Mesendoderm (in vitro differentiated cells): ENCODE data around the gene TRIM9.

Experiments
- DNase-seq: peaks from one replicate; pipeline ENCODE4 v3.0.0; 2013
- H2AK5ac ChIP-seq: 2 replicates; pipeline ENCODE4 v1.6.1; 2013; ENCODE audit warnings: low read length, inconsistent platforms
- H2BK120ac ChIP-seq: 2 replicates; pipeline ENCODE4 v1.6.1; 2013; ENCODE audit warnings: low read depth, mild to moderate bottlenecking, low read length, moderate library complexity, mixed read lengths
- H2BK15ac ChIP-seq: replicated peaks from 2 replicates; pipeline ENCODE4 v1.6.1; 2013; ENCODE audit warnings: low read depth, mild to moderate bottlenecking, moderate library complexity
- H2BK5ac ChIP-seq: 2 replicates; pipeline ENCODE4 v1.6.1; 2013; ENCODE audit warnings: low read length, inconsistent platforms
- H3K18ac ChIP-seq: 2 replicates; pipeline ENCODE4 v1.6.1; 2013; ENCODE audit warnings: mild to moderate bottlenecking, low read length, mixed read lengths
- H3K23ac ChIP-seq: one replicate; pipeline ENCODE4 v1.6.1; 2013; ENCODE audit warnings: low read length
- H3K27ac ChIP-seq: 2 replicates; pipeline ENCODE4 v1.5.1; 2013; ENCODE audit warnings: low read depth, mild to moderate bottlenecking, inconsistent platforms, low read length, moderate library complexity
- H3K27me3 ChIP-seq: 2 replicates; pipeline ENCODE4 v1.6.1; 2013; ENCODE audit warnings: low read length, control low read depth, mild to moderate bottlenecking, inconsistent platforms; ENCODE audit not compliant: insufficient read depth, poor library complexity
- H3K36me3 ChIP-seq: 2 replicates; pipeline ENCODE4 v1.6.1; 2013; ENCODE audit warnings: low read length, inconsistent platforms; ENCODE audit not compliant: control insufficient read depth, insufficient read depth
- H3K4ac ChIP-seq: one replicate; pipeline ENCODE4 v1.6.1; 2013; ENCODE audit warnings: low read depth, mild to moderate bottlenecking, low read length, moderate library complexity
- H3K4me1 ChIP-seq: 2 replicates; pipeline ENCODE4 v1.6.1; 2013; ENCODE audit warnings: low read depth, low read length, inconsistent platforms; ENCODE audit not compliant: control insufficient read depth
- H3K4me2 ChIP-seq: 2 replicates; pipeline ENCODE4 v1.6.1; 2013; ENCODE audit warnings: low read length
- H3K4me3 ChIP-seq: 2 replicates; pipeline ENCODE4 v1.5.1; 2013; ENCODE audit warnings: mild to moderate bottlenecking, low read length
- H3K56ac ChIP-seq: one replicate; pipeline ENCODE4 v1.6.1; 2013; ENCODE audit warnings: low read length
- H3K79me1 ChIP-seq: 2 replicates; pipeline ENCODE4 v1.6.1; 2013; ENCODE audit warnings: low read length, inconsistent platforms
- H3K79me2 ChIP-seq: 2 replicates; pipeline ENCODE4 v1.6.1; 2013; ENCODE audit warnings: mild to moderate bottlenecking, low read length; ENCODE audit not compliant: control insufficient read depth, insufficient read depth
- H3K9ac ChIP-seq: 2 replicates; pipeline ENCODE4 v1.6.1; 2013; ENCODE audit warnings: low read length, inconsistent platforms
- H4K5ac ChIP-seq: one replicate; pipeline ENCODE4 v1.6.1; 2013; ENCODE audit warnings: low read length
- H4K8ac ChIP-seq: one replicate; pipeline ENCODE4 v1.6.1; 2013; ENCODE audit warnings: low read depth, mild to moderate bottlenecking, control low read depth, low read length, moderate library complexity
- WGBS: extraction: QIAGEN DNeasy Blood & Tissue Kit; methylation state at CpG from one replicate; pipeline ENCODE4 v1.1.7; 2013; ENCODE audit warnings: low lambda C conversion rate, missing lambda C conversion rate; ENCODE audit not compliant: insufficient coverage; ENCODE audit errors: extremely low coverage; 5-methylcytosine and 5-hydroxymethylcytosine counted together

Gene TRIM9

DNA sequence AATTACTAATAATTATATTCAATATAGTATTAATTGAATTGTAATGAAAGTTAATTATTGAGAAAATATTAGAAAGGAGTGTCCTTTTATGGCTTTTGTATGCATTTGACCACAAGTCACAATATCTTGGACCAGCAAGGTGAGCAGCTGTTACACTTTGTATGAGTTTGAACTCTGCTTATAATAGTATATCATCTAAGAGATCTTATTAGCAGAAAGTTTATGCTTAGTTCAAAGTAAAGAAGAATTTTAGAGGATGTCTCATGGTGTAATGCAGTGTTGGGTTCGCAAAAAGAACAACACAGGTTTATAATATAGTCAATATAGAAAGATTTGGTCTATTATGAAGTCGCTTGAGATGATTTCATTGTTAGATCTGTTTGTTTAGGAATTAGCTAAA, 2.0 kb upstream of the TRIM9 start:
- H2BK15ac ChIP-seq: no peak overlapping the region
- no peaks in the 10 kb centered on the region for H3K79me1 ChIP-seq
- no peak overlapping the region for H3K18ac ChIP-seq
- no peak overlapping the region for H2BK120ac ChIP-seq
- no peak overlapping the region for H3K56ac ChIP-seq
- H3K23ac ChIP-seq: no peak overlapping the region
- no peak overlapping the region for H3K27ac ChIP-seq
- H3K4me1 ChIP-seq: peaks cover 2% of the 10 kb centered on the region
- no peaks in the 10 kb centered on the region for H3K79me2 ChIP-seq
- no peak overlapping the region for H2AK5ac ChIP-seq
- no peak overlapping the region for H4K8ac ChIP-seq
- H2BK5ac ChIP-seq: no peak overlapping the region
- WGBS: no CpG with 5 or more reads among the region's 2 CpGs
- H3K36me3 ChIP-seq: no peaks in the 10 kb centered on the region
- no peak for DNase-seq
- H3K27me3 ChIP-seq: peaks cover 6% of the 10 kb centered on the region
- H3K4me2 ChIP-seq: no peak overlapping the region
- H3K4me3 ChIP-seq: no peak overlapping the region
- H3K9ac ChIP-seq: no peak overlapping the region
- H3K4ac ChIP-seq: no peak overlapping the region
- no peak overlapping the region for H4K5ac ChIP-seq

DNA sequence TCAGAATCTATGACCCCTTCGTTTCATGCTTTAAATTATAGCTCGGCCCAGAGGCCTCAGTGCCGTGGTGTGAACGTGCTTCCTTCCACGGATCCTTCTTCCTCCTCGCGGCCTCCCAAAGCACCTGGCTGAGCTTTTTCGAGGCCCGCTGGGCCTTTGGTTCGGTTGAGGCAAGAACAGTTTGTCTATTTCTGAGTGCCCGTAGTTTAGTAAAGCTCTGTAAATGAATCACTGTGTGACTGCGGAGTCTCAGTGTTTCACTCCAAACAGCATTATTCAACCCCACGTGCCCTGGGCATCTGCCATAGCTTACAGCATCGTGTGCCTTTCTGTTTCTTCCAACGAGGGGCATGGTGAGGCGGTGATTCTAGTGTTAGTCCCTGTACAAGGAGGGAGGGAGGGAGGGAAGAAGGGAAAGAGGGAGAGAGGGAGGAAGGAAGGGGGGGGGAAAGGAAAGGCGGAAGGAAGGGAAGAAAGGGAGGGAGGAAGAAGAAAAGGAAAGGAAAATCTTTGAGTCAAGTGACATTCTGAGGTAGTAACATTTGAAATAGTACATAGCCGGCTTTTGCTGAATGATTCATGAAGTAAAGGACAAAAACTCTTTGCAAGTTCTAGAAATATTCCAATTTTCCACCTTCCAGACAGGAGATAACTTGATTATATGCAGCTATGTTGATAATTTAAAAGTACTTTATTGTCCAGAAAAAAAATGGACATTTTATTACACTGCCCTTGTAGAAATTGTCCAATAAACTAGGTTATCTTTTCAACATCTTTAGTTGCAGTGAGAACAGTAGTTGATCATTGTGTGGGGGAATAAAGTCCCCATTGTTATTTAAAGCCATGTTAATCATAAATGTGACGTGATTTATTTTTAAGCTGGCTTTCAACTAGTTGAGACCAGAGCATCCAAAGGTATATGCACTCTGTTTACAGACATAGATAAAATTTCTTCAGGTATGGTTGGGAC, 1.2 kb upstream of the TRIM9 start:
- Histone ChIP-seq H3K9ac (peak overlapping the region; percentile 53), H2BK120ac (no peak overlapping the region), H3K36me3 (no peaks in the 10 kb centered on the region), H3K27me3 (peaks cover 6% of the 10 kb centered on the region), H3K4me1 (peaks cover 2% of the 10 kb centered on the region), H3K4ac (no peak overlapping the region), H3K4me2 (peak overlapping the region; percentile 92), H3K79me1 (no peaks in the 10 kb centered on the region), H2BK5ac (no peak overlapping the region), H3K23ac (no peak overlapping the region), H3K27ac (peak overlapping the region; percentile 46), H4K5ac (no peak overlapping the region), H2BK15ac (no peak overlapping the region), H3K18ac (no peak overlapping the region), H3K79me2 (no peaks in the 10 kb centered on the region), H2AK5ac (no peak overlapping the region), H4K8ac (no peak overlapping the region), H3K56ac (peak overlapping the region; percentile 87), H3K4me3 (peak overlapping the region; percentile 65)
- peak; percentile 26 for DNase-seq
- WGBS: no CpG with 5 or more reads among the region's 19 CpGs

DNA sequence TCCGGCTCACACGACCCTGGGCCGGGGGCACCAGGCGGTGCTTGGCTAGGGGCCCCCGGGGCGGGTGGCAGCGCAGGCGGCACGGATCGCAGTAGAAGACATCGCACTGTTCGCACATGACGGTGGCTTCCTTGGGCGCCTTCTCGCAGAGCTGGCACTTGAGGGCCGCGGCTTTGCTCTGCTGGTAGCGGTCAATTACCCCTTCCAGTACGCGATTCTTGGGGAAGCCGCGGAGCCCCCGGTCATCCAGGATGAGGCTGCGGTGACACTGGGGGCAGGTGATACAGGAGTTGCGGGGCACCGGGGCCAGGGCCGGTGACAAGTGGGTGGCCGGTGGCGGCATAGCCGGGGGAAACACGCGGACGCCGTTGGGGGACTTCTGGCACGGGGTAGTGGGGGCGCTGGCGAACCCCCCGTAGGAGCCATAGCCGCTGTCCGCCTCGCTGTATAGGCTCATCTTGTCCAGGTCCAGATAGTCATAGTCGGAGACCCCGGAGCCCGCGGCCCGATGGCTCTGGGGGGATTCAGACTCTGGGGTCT, 553 bp downstream of the TRIM9 start:
- Histone ChIP-seq H3K36me3 (no peaks in the 10 kb centered on the region), H3K27me3 (peaks cover 6% of the 10 kb centered on the region), H3K56ac (no peak overlapping the region), H3K18ac (no peak overlapping the region), H4K5ac (no peak overlapping the region), H3K9ac (peak overlapping the region; percentile 3), H3K4me1 (peaks cover 2% of the 10 kb centered on the region), H2BK5ac (no peak overlapping the region), H2AK5ac (no peak overlapping the region), H3K79me2 (no peaks in the 10 kb centered on the region), H2BK15ac (no peak overlapping the region), H3K4me2 (peak overlapping the region; percentile 72), H3K27ac (no peak overlapping the region), H3K79me1 (no peaks in the 10 kb centered on the region), H2BK120ac (no peak overlapping the region), H3K4ac (no peak overlapping the region), H3K23ac (no peak overlapping the region), H4K8ac (no peak overlapping the region), H3K4me3 (no peak overlapping the region)
- no CpG with 5 or more reads among the region's 46 CpGs for WGBS
- peak; percentile 22 for DNase-seq

DNA sequence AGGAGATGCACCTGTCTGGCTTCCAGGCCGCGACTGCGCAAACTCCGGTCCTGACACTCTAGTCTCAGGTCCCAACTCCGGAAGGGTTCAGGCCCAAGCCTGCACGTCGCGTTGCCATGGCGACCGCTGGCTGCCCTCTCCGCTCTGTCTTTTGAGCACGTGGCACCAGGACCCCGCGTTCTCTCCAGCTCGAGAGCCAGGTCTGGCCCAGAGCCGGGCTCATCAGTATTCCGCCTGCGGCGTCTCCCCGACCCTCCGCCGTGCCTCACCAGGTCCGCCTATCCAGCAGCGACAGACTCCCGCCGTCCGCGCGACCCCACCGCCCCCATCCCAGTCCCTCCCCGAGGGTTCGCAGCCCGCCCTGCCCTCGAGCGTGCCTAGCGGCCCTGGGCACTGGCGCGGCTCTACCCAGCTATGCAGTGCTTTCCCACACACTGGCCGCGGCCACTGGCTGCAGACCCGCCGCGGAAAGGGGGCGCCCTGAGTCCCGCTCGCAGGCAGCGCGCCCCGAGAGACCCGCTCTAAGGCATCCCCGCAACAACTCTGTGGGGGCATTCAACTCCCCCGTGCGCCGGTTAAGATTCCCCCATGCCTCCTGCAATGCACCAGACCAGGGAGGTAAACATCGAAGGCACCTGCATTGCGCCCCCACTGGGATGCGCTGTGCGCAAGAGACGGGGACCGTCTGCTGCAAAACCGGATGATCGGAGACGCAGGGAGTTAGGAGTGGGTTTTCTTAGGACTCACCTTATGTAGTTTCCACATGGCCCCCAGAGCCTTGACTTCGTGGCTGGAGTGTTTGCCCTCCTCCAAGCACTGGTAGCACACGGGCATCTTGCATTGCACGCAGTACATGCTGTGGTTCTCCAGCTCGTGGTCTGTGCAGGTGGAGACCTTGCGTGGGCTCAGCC, 1.3 kb downstream of the TRIM9 start:
- H2BK5ac ChIP-seq: no peak overlapping the region
- H3K4ac ChIP-seq: no peak overlapping the region
- H2BK15ac ChIP-seq: no peak overlapping the region
- H2BK120ac ChIP-seq: no peak overlapping the region
- WGBS: no CpG with 5 or more reads among the region's 68 CpGs
- H3K4me1 ChIP-seq: peaks cover 2% of the 10 kb centered on the region
- H4K5ac ChIP-seq: no peak overlapping the region
- H3K56ac ChIP-seq: no peak overlapping the region
- H3K79me1 ChIP-seq: no peaks in the 10 kb centered on the region
- H4K8ac ChIP-seq: no peak overlapping the region
- H3K27me3 ChIP-seq: peaks cover 6% of the 10 kb centered on the region
- H3K27ac ChIP-seq: no peak overlapping the region
- no peaks in the 10 kb centered on the region for H3K36me3 ChIP-seq
- peak overlapping the region; percentile 42 for H3K4me2 ChIP-seq
- peak; percentile 69 for DNase-seq
- no peak overlapping the region for H3K18ac ChIP-seq
- H3K79me2 ChIP-seq: no peaks in the 10 kb centered on the region
- H2AK5ac ChIP-seq: no peak overlapping the region
- H3K4me3 ChIP-seq: no peak overlapping the region
- H3K23ac ChIP-seq: no peak overlapping the region
- H3K9ac ChIP-seq: no peak overlapping the region

DNA sequence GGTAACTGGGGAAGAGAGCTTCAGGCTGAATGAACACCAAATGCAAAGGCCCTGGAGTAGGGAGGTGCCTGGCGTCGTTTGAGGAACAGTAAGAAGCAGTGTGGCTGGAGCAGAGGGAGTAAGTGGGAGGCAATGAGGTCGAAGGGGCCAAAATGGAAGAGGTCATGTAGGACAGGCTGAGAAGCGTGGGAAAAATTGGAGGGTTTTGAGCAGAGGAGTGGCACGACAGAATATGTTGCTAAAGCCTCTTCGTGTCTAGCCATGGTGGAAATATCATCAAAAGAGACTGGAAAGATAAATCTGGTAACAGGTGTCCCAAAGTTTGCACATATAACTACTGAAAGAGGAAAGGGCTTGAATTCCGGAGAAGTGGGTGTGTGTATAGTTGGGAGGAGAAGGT, 1.9 kb downstream of the TRIM9 start:
- no peak overlapping the region for H3K4me3 ChIP-seq

More for the DNA sequence above, 1.9 kb downstream of the TRIM9 start:
- Histone ChIP-seq H3K18ac (no peak overlapping the region), H2BK5ac (no peak overlapping the region), H2BK120ac (no peak overlapping the region), H3K79me2 (no peaks in the 10 kb centered on the region), H4K8ac (no peak overlapping the region), H3K27ac (no peak overlapping the region), H3K9ac (no peak overlapping the region), H3K56ac (no peak overlapping the region), H3K4me1 (peaks cover 2% of the 10 kb centered on the region), H3K27me3 (peaks cover 6% of the 10 kb centered on the region), H4K5ac (no peak overlapping the region), H3K4ac (no peak overlapping the region), H3K79me1 (no peaks in the 10 kb centered on the region), H3K36me3 (no peaks in the 10 kb centered on the region), H2AK5ac (no peak overlapping the region), H2BK15ac (no peak overlapping the region), H3K23ac (no peak overlapping the region), H3K4me2 (no peak overlapping the region)
- WGBS: no CpG with 5 or more reads among the region's 7 CpGs
- DNase-seq: no peak
